Measurements from ENCODE around the gene OSTM1. TPM values are rescaled to one million over a fixed set of nuclear protein-coding genes. Genes with fewer than 3 reads are reported as not detected.

Gene OSTM1
- total and polyA plus RNA-seq, 2 of the 8 experiments (the other 6 are each of a cell fraction or from before 2014, with no cell fraction given): 17.7 to 26.1 TPM

- no peak for TF ChIP-seq SIRT6 (IDR thresholded peaks at IDR 0.05; ENCODE audit: low read length)
- no peak for TF ChIP-seq EGR1 (IDR thresholded peaks at IDR 0.05; ENCODE audit: borderline replicate concordance, low read depth, low read length)
- TF ChIP-seq BACH1 (IDR thresholded peaks at IDR 0.05; ENCODE audit: low read length): peak; percentile 10; the same call in 1 of the 2 replicates
- TF ChIP-seq TAF7 (optimal IDR thresholded peaks at IDR 0.05; ENCODE audit: borderline replicate concordance, low read depth, low read length): peak; percentile 6
- TF ChIP-seq CBX5 (IDR thresholded peaks at IDR 0.05; ENCODE audit: low read depth, low read length): no peak
- peak; percentile 89 for TF ChIP-seq MAX (IDR thresholded peaks at IDR 0.05)
- TF ChIP-seq ATF3 (IDR thresholded peaks at IDR 0.05; ENCODE audit: insufficient read depth, low read depth, low read length): no peak; the same call in 1 of the 2 replicates
- peak; percentile 52 to 72 for TF ChIP-seq POLR2A (IDR thresholded peaks at IDR 0.05; ENCODE audit: control extremely low read depth in 1 of 2, low read depth in 2 of 2, low read length in 2 of 2)
- peak; percentile 89 for TF ChIP-seq YY1 (IDR thresholded peaks at IDR 0.05; ENCODE audit: low read depth, low read length)
- TF ChIP-seq HDAC2 (IDR thresholded peaks at IDR 0.05; ENCODE audit: borderline replicate concordance in 1 of 2, low read depth in 2 of 2, low read length in 2 of 2): peak in 1 of 2 experiments; percentile 74; a peak in 1 of 4 replicates
- TF ChIP-seq GTF2F1 (IDR thresholded peaks at IDR 0.05; ENCODE audit: borderline replicate concordance, low read depth, low read length): no peak
- TF ChIP-seq KDM5A (IDR thresholded peaks at IDR 0.05; ENCODE audit: low read length): no peak
- TF ChIP-seq CEBPB (IDR thresholded peaks at IDR 0.05; ENCODE audit: low read depth, low read length): no peak
- peak; percentile 56; the same call in 1 of the 2 replicates for TF ChIP-seq TAF1 (IDR thresholded peaks at IDR 0.05; ENCODE audit: low read depth, low read length)
- TF ChIP-seq CHD1 (IDR thresholded peaks at IDR 0.05; ENCODE audit: low read depth, low read length): no peak
- TF ChIP-seq CREB1 (IDR thresholded peaks at IDR 0.05): peak; percentile 74
- TF ChIP-seq SP2 (IDR thresholded peaks at IDR 0.05; ENCODE audit: low read length): no peak
- no peak for TF ChIP-seq BCL11A (IDR thresholded peaks at IDR 0.05; ENCODE audit: low read depth in 2 of 2, low read length in 2 of 2)
- TF ChIP-seq SAP30 (IDR thresholded peaks at IDR 0.05; ENCODE audit: insufficient read depth, insufficient replicate concordance, low read length): no peak
- 0 out of 2 replicates have a peak, but pooled peaks have one; percentile 15 for TF ChIP-seq CHD2 (IDR thresholded peaks at IDR 0.05; ENCODE audit: low read length)
- TF ChIP-seq TBP (IDR thresholded peaks at IDR 0.05; ENCODE audit: low read depth, low read length): peak; percentile 55; the same call in 1 of the 2 replicates
- TF ChIP-seq JUND (IDR thresholded peaks at IDR 0.05; ENCODE audit: low read length): no peak; the same call in 1 of the 2 replicates
- no peak for TF ChIP-seq NANOG (IDR thresholded peaks at IDR 0.05; ENCODE audit: insufficient read depth, low read depth, low read length, poor library complexity, severe bottlenecking)
- TF ChIP-seq HDAC6 (IDR thresholded peaks at IDR 0.05; ENCODE audit: low read depth, low read length): no peak
- no peak for TF ChIP-seq ZNF274 (IDR thresholded peaks at IDR 0.05; ENCODE audit: borderline replicate concordance, extremely low read depth, low read length)
Observed at GRCh38 chr6:108074359-108075144, at the start of gene OSTM1 (continued).
